SU-DHL-6 (cell line): Measurements from ENCODE around the gene FOXN3.
A peak's percentile ranks its signal among the peaks of the same experiment; 100 is the strongest.

Experiments
- H2AFZ ChIP-seq: fragments of 200-600 bp; sonication (generic); 2 replicates; pipeline ENCODE4 v1.6.1; 2014; ENCODE audit warnings: low read depth, mild to moderate bottlenecking, moderate library complexity, mixed read lengths, antibody characterized with exemption, low read length; ENCODE audit not compliant: severe bottlenecking
- H3F3A ChIP-seq: fragments of 200-600 bp; shearing (Covaris generic); 2 replicates; pipeline ENCODE4 v1.6.0; 2016; ENCODE audit warnings: antibody characterized with exemption, mild to moderate bottlenecking; ENCODE audit not compliant: insufficient read depth
- H3K27ac ChIP-seq: fragments of 200-600 bp; sonication (generic); 2 replicates; pipeline ENCODE4 v1.5.1; 2016; ENCODE audit warnings: low read depth, mild to moderate bottlenecking, low read length, moderate library complexity, mixed read lengths
- H3K27me3 ChIP-seq: fragments of 200-600 bp; sonication (generic), shearing (Covaris generic); 2 replicates; pipeline ENCODE4 v1.6.0; 2014; ENCODE audit warnings: mild to moderate bottlenecking, low read length
- H3K36me3 ChIP-seq: fragments of 200-600 bp; sonication (generic); 2 replicates; pipeline ENCODE4 v1.6.1; 2014; ENCODE audit warnings: mild to moderate bottlenecking, low read length, mixed read lengths
- H3K4me2 ChIP-seq: fragments of 300-600, 200-600 bp; shearing (Covaris generic), sonication (generic); 2 replicates; pipeline ENCODE4 v1.6.0; 2014; ENCODE audit warnings: low read length, low read depth, mild to moderate bottlenecking; ENCODE audit not compliant: poor library complexity, severe bottlenecking
- H3K4me3 ChIP-seq: fragments of 200-600 bp; sonication (generic); 2 replicates; pipeline ENCODE4 v1.5.1; 2014; ENCODE audit warnings: antibody characterized with exemption, low read length, mild to moderate bottlenecking, mixed read lengths; ENCODE audit not compliant: insufficient read depth, poor library complexity, severe bottlenecking
- H3K79me2 ChIP-seq: fragments of 200-600 bp; sonication (generic); 2 replicates; pipeline ENCODE4 v1.6.1; 2014; ENCODE audit warnings: mild to moderate bottlenecking, low read length, moderate library complexity; ENCODE audit not compliant: insufficient read depth
- H3K9ac ChIP-seq: fragments of 200-600 bp; sonication (generic); 2 replicates; pipeline ENCODE4 v1.7.0; 2014; ENCODE audit warnings: mild to moderate bottlenecking, low read length
- H3K9me2 ChIP-seq: fragments of 200-600 bp; sonication (generic); replicated peaks from 2 replicates; pipeline ENCODE4 v1.6.1; 2014; ENCODE audit warnings: low read length; ENCODE audit not compliant: insufficient read depth
- H3K9me3 ChIP-seq: fragments of 200-600 bp; sonication (generic); 2 replicates; pipeline ENCODE4 v1.6.1; 2014; ENCODE audit warnings: low read length, mixed read lengths; ENCODE audit not compliant: insufficient read depth
- H4K20me1 ChIP-seq: fragments of 200-600 bp; sonication (generic); 2 replicates; pipeline ENCODE4 v1.6.1; 2014; ENCODE audit warnings: low read depth, mild to moderate bottlenecking, antibody characterized with exemption, low read length, moderate library complexity, mixed read lengths
- EZH2phosphoT487 ChIP-seq: fragments of 200-600 bp; sonication (generic), shearing (Covaris generic); conservative IDR thresholded peaks from 2 replicates; pipeline ENCODE4 v1.6.1; 2018; ENCODE audit warnings: mild to moderate bottlenecking, antibody characterized with exemption, low read length, moderate library complexity, mixed read lengths
- TF ChIP-seq, protein P1 (sequence below): fragments of 200-600 bp; sonication (generic); IDR thresholded peaks from one replicate; pipeline ENCODE4 v1.5.1; 2017; ENCODE audit warnings: antibody characterized with exemption, mild to moderate bottlenecking, low read length, moderate library complexity; ENCODE audit not compliant: insufficient read depth, poor library complexity, severe bottlenecking

FOXN3 gene

DNA sequence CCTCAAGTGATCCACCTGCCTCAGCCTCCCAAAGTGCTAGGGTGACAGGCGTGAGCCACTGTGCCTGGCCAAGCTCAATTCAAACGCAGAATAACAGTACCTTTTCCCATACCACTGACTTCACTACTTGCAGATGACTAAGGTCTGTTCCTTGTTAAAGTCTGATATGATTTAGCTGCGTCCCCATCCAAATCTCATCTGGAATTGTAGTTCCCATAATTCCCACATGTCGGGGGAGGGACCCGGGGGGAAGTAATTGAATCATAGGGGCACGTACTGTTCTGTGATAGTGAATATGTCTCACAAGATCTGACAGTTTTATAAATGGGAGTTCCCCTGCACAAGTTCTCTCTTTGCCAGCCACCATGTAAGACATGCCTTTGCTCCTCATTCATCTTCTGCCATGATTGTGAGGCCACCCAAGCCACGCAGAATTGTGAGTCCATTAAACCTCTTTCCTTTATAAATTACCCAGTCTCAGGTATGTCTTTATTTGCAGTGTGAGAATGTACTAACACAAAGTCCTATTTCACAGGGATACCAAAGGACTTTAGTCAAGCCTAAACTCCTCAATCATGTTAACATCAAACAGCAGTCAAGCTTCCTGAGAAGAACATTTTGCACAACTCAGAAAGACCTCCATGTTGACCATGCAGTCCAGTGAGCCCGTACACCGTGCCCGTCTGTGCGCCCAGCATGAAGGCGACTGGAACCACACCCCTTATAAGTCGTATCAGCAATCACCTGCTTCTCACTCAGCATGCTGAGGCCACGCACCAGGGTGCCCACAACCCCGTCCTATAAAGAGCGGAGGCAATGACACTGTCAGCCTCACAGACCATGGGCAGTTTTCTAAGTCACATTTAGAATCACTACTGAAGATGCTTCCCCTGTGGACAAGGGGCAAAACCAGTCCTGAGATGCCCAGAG, 36.9 kb downstream of the FOXN3 start:
- H3K9me3 ChIP-seq, result peaks cover 10% of the 10 kb centered on the region; the same call in 1 of the 2 replicates
- H3K27me3 ChIP-seq, result no peaks in the 10 kb centered on the region
- H3K9me2 ChIP-seq, result no peaks in the 10 kb centered on the region
- no peak for TF ChIP-seq EZH2phosphoT487
- TF ChIP-seq, protein P1, sequence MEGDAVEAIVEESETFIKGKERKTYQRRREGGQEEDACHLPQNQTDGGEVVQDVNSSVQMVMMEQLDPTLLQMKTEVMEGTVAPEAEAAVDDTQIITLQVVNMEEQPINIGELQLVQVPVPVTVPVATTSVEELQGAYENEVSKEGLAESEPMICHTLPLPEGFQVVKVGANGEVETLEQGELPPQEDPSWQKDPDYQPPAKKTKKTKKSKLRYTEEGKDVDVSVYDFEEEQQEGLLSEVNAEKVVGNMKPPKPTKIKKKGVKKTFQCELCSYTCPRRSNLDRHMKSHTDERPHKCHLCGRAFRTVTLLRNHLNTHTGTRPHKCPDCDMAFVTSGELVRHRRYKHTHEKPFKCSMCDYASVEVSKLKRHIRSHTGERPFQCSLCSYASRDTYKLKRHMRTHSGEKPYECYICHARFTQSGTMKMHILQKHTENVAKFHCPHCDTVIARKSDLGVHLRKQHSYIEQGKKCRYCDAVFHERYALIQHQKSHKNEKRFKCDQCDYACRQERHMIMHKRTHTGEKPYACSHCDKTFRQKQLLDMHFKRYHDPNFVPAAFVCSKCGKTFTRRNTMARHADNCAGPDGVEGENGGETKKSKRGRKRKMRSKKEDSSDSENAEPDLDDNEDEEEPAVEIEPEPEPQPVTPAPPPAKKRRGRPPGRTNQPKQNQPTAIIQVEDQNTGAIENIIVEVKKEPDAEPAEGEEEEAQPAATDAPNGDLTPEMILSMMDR, result no peak
- peaks cover 14% of the 10 kb centered on the region for H3K36me3 ChIP-seq
- peak overlapping the region; percentile 99 for H3K27ac ChIP-seq
- no peak overlapping the region for H3K4me2 ChIP-seq
- no peak overlapping the region for H3K9ac ChIP-seq
- peaks cover 30% of the 10 kb centered on the region for H3F3A ChIP-seq
- H4K20me1 ChIP-seq, result no peaks in the 10 kb centered on the region
- no peak overlapping the region for H2AFZ ChIP-seq
- H3K79me2 ChIP-seq, result peaks cover 92% of the 10 kb centered on the region
- no peak overlapping the region for H3K4me3 ChIP-seq

- H3K27me3 ChIP-seq, result no peaks in the 10 kb centered on the region
- peaks cover 19% of the 10 kb centered on the region for H3F3A ChIP-seq
- H3K79me2 ChIP-seq, result peaks cover 95% of the 10 kb centered on the region
- peaks cover 10% of the 10 kb centered on the region; the same call in 1 of the 2 replicates for H3K9me3 ChIP-seq
- H3K4me3 ChIP-seq, result no peak overlapping the region
- no peaks in the 10 kb centered on the region for H3K9me2 ChIP-seq
- H3K9ac ChIP-seq, result no peak overlapping the region
- peaks cover 20% of the 10 kb centered on the region for H3K36me3 ChIP-seq
- no peak overlapping the region for H3K4me2 ChIP-seq
- H4K20me1 ChIP-seq, result no peaks in the 10 kb centered on the region
- no peak for TF ChIP-seq EZH2phosphoT487
- TF ChIP-seq, protein P1, result no peak
- H2AFZ ChIP-seq, result no peak overlapping the region
- H3K27ac ChIP-seq, result peak overlapping the region; percentile 63; the same call in 1 of the 2 replicates
Measured at GRCh38 chr14:89379006-89379405, 38.0 kb downstream of the FOXN3 start.

- peak overlapping the region; percentile 29 for H3K4me2 ChIP-seq
- 0 out of 2 replicates have a peak overlapping the region, but pooled peaks have one; percentile 7 for H3K9ac ChIP-seq
- peaks cover 98% of the 10 kb centered on the region for H3K79me2 ChIP-seq
- no peak overlapping the region for H3K4me3 ChIP-seq
- no peaks in the 10 kb centered on the region for H3K27me3 ChIP-seq
- peaks cover 20% of the 10 kb centered on the region for H3K36me3 ChIP-seq
- H3K9me2 ChIP-seq, result no peaks in the 10 kb centered on the region
- peaks cover 10% of the 10 kb centered on the region; the same call in 1 of the 2 replicates for H3K9me3 ChIP-seq
- TF ChIP-seq, protein P1, result no peak
- TF ChIP-seq EZH2phosphoT487, result no peak
- H3K27ac ChIP-seq, result peak overlapping the region; percentile 63
- peaks cover 17% of the 10 kb centered on the region for H3F3A ChIP-seq
- no peaks in the 10 kb centered on the region for H4K20me1 ChIP-seq
- no peak overlapping the region for H2AFZ ChIP-seq
Measured at GRCh38 chr14:89378119-89378518, 38.9 kb downstream of the FOXN3 start.
